Measurements from ENCODE around the gene FEZ2.

DNA sequence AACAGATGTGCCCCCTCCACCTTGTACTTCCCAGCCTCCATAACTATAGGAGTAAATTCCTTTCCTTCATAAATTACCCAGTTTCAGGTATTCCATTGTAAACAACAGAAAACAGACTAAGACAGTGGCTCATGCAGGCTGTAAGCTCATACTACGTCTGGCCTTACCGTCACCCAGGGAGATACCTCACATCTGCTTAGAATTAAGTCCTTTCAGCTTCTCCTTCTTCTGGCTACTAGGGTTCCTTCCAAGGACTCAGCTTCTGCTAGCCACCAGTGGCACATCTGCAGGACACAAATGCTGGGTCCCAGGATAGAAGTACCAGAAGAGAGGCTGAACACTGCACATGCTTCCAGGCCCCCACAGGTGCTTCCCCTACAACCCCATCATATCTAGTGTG is 22.4 kb upstream of the FEZ2 start:
- TF ChIP-seq POLR2A (IDR thresholded peaks at IDR 0.05) (no peak), CTCF (IDR thresholded peaks at IDR 0.05) (no peak)

Measured in testis (tissue), 2 donors.